Lung (tissue), 12 donors: ENCODE data around the gene GALNT10. TPM values are rescaled to one million over a fixed set of nuclear protein-coding genes. Genes with fewer than 3 reads are reported as not detected.

Experiments used
- ATAC-seq: fragments of 200-7000 bp; cut with Tn5 transposase; one replicate; pipeline ENCODE4 v1.9.1; 2020; ENCODE audit warnings: moderate number of reproducible peaks; ENCODE audit not compliant: insufficient read depth, low FRiP score
- DNase-seq, 3 donors: peaks; one replicate each; pipeline ENCODE4 v3.0.0-alpha.2; 2013 to 2017
- H3K27ac ChIP-seq, 2 donors: one replicate each; pipeline ENCODE4 v1.5.1; 2013; ENCODE audit warnings: mild to moderate bottlenecking in 2 of 2, moderate library complexity in 2 of 2, control low read depth in 1 of 2, inconsistent platforms in 1 of 2, low read depth in 1 of 2, low read length in 1 of 2
- H3K27me3 ChIP-seq, 3 donors: one replicate each; pipeline ENCODE4 v1.5.1; 2013; ENCODE audit warnings: low read length in 2 of 3; ENCODE audit not compliant: control insufficient read depth in 3 of 3, insufficient read depth in 3 of 3
- H3K36me3 ChIP-seq, 4 donors: one replicate each; pipeline ENCODE4 v1.5.1; 2013; ENCODE audit warnings: low read length in 4 of 4, mild to moderate bottlenecking in 1 of 4, moderate library complexity in 1 of 4; ENCODE audit not compliant: control insufficient read depth in 4 of 4, insufficient read depth in 4 of 4
- H3K4me1 ChIP-seq, 5 donors: one replicate each; pipeline ENCODE4 v1.5.1; 2013; ENCODE audit warnings: low read length in 5 of 5, mild to moderate bottlenecking in 2 of 5, moderate library complexity in 1 of 5; ENCODE audit not compliant: control insufficient read depth in 5 of 5, insufficient read depth in 5 of 5
- H3K4me3 ChIP-seq: one replicate; pipeline ENCODE4 v1.5.1; 2013; ENCODE audit warnings: mild to moderate bottlenecking, control low read depth, moderate library complexity
- H3K9ac ChIP-seq, 2 donors: one replicate each; pipeline ENCODE4 v1.5.1; 2013; ENCODE audit warnings: low read length in 2 of 2, control low read depth in 1 of 2; ENCODE audit not compliant: insufficient read depth in 1 of 2
- H3K9me3 ChIP-seq, 4 donors: one replicate each; pipeline ENCODE4 v1.5.1; 2013; ENCODE audit warnings: low read length in 3 of 4, mild to moderate bottlenecking in 1 of 4, moderate library complexity in 1 of 4; ENCODE audit not compliant: control insufficient read depth in 4 of 4, insufficient read depth in 3 of 4
- CTCF ChIP-seq: IDR thresholded peaks from 2 replicates; pipeline ENCODE4 v1.5.1; 2012; ENCODE audit warnings: mild to moderate bottlenecking; ENCODE audit errors: control extremely low read depth, extremely low read depth
- WGBS, 2 donors: extraction: QIAGEN DNeasy Blood & Tissue Kit; methylation state at CpG; one replicate each; pipeline ENCODE4 v1.1.7; 2013; 5-methylcytosine and 5-hydroxymethylcytosine counted together
- polyA plus RNA-seq, 2 donors: library from polyadenylated mRNA; stranded (reverse); fragments of 200-250 nt; gene quantifications; one replicate each; pipeline ENCODE4 v1.2.1, GENCODE V29; 2013
- total RNA-seq, 2 donors: library from RNA; depleted of rRNA in 1 of 2; stranded (reverse); fragments of >200 nt in 1 of 2; gene quantifications; one replicate each; pipeline ENCODE4 v1.2.1, GENCODE V29; 2014 to 2021
- donor health status: control.
- donor health status: control.
- donor health status: Bipolar disorder and iron deficiency.
- donor health status: healthy.
- donor health status: DM: yes; HTN: yes; CAD: no.

GALNT10 gene
- total and polyA plus RNA-seq, 4 donors: 9.0 to 70.2 (median 22.0) TPM

- Histone ChIP-seq H3K4me1 (peaks cover 3 to 22% (median 8%) of the 10 kb centered on the region in 5 donors), H3K9ac (peak within 1 kb of the TSS; percentile 13 to 42)
- 0% methylated on average over 70 of the region's 70 CpGs for WGBS, 2 donors
These were observed 255.1 kb downstream of the GALNT10 start, which contains the start of gene SAP30L for GRCh38 chr5:154445422-154446194. Gene SAP30L, plus strand, starts transcription at chr5:154445997. Its CDS starts 608 bp downstream, at chr5:154446605.

GRCh38 chr5:154446195-154447088 is 255.9 kb downstream of the GALNT10 start:
- H3K36me3 ChIP-seq: peaks cover 3 to 22% (median 8%) of the 10 kb centered on the region in 4 donors
- H3K9ac ChIP-seq: peak overlapping the region in 1 of 2 donors; percentile 74
- peaks cover 3 to 22% (median 8%) of the 10 kb centered on the region in 5 donors for H3K4me1 ChIP-seq
- no peak for TF ChIP-seq CTCF
- no peaks in the 10 kb centered on the region for H3K9me3 ChIP-seq
- H3K4me3 ChIP-seq: peak overlapping the region; percentile 79
- no peaks in the 10 kb centered on the region for H3K27me3 ChIP-seq
- peak overlapping the region; percentile 78 to 95 for H3K27ac ChIP-seq
- 1% methylated on average over 77 to 87 of the region's 87 CpGs for WGBS, 2 donors
- ATAC-seq (no peak), DNase-seq (peak; percentile 74 to 81 (median 75))

More at GRCh38 chr5:154445422-154446194, 255.1 kb downstream of the GALNT10 start, which contains the start of gene SAP30L:
- Histone ChIP-seq H3K36me3 (peaks cover 0 to 22% (median 10%) of the 10 kb centered on the region in 4 donors), H3K4me3 (peak within 1 kb of the TSS; percentile 79), H3K27me3 (no peaks in the 10 kb centered on the region), H3K27ac (peak within 1 kb of the TSS; percentile 83 to 95), H3K9me3 (no peaks in the 10 kb centered on the region)
- ATAC-seq (peak; percentile 98), DNase-seq (peak; percentile 95 to 97 (median 96))
- no peak for TF ChIP-seq CTCF

GRCh38 chr5:154447089-154447725 is 256.7 kb downstream of the GALNT10 start:
- Histone ChIP-seq H3K27ac (peak overlapping the region in 1 of 2 donors; percentile 34), H3K36me3 (peaks cover 6 to 19% (median 8%) of the 10 kb centered on the region in 4 donors), H3K9me3 (no peaks in the 10 kb centered on the region), H3K4me3 (peak overlapping the region; percentile 79), H3K4me1 (peaks cover 3 to 22% (median 8%) of the 10 kb centered on the region in 5 donors), H3K27me3 (no peaks in the 10 kb centered on the region), H3K9ac (peak overlapping the region in 1 of 2 donors; percentile 74)
- DNase-seq (no peak), ATAC-seq (no peak)
- 10 to 11% methylated on average over 10 of the region's 10 CpGs for WGBS, 2 donors
- no peak for TF ChIP-seq CTCF
